ENCODE results near the gene CLEC11A. TPM values are rescaled to one million over a fixed set of nuclear protein-coding genes. Genes with fewer than 3 reads are reported as not detected.

CLEC11A gene
- total RNA-seq, 4 donors from 2014 or later: 2.6 to 11.2 (median 5.1) TPM

- no peak for DNase-seq
- no peak overlapping the region for H3K27ac ChIP-seq
- no peak for TF ChIP-seq EP300 (IDR thresholded peaks at IDR 0.05; ENCODE audit: low read depth)
- H3K9me3 ChIP-seq: no peaks in the 10 kb centered on the region
- intact Hi-C loops (cut with DNase I; ENCODE audit: low total_unique reads) (no loop called here), in situ Hi-C loops (cut with MboI; ENCODE audit: low pct_ligation_motif_present in 1 of 4, low pct_unique_long_range_greater_than_20kb in 1 of 4, low sequenced_read_pairs in 3 of 4) (no loop called here)
- 41 to 61% methylated on average over 8 to 22 of the region's 22 CpGs for WGBS, 2 donors (ENCODE audit: low coverage in 1 of 2)
- peaks cover 41% of the 10 kb centered on the region for H3K27me3 ChIP-seq
- H3K4me1 ChIP-seq: no peaks in the 10 kb centered on the region
- no peaks in the 10 kb centered on the region for H3K36me3 ChIP-seq
- no peak overlapping the region for H3K4me3 ChIP-seq
These were observed 19.0 kb upstream of the CLEC11A start for GRCh38 chr19:50703915-50704796.

- Histone ChIP-seq H3K36me3 (no peaks in the 10 kb centered on the region), H3K9me3 (no peaks in the 10 kb centered on the region), H3K27me3 (peaks cover 41% of the 10 kb centered on the region), H3K4me3 (no peak overlapping the region), H3K27ac (no peak overlapping the region), H3K4me1 (no peaks in the 10 kb centered on the region)
- no peak for DNase-seq
- in situ Hi-C loops (cut with MboI; ENCODE audit: low pct_ligation_motif_present in 1 of 4, low pct_unique_long_range_greater_than_20kb in 1 of 4, low sequenced_read_pairs in 3 of 4) (no loop called here), intact Hi-C loops (cut with DNase I; ENCODE audit: low total_unique reads) (no loop called here)
- 20 to 45% methylated on average over 1 to 9 of the region's 9 CpGs for WGBS, 2 donors (ENCODE audit: low coverage in 1 of 2)
- TF ChIP-seq POLR2AphosphoS5 (IDR thresholded peaks at IDR 0.05): no peak
- TF ChIP-seq CTCF (IDR thresholded peaks at IDR 0.05): peak in 4 of 5 experiments; percentile 22 to 38 (median 28)
These were observed 17.6 kb upstream of the CLEC11A start for GRCh38 chr19:50705422-50706019.

- no peak for TF ChIP-seq CTCF (IDR thresholded peaks at IDR 0.05)
- TF ChIP-seq POLR2AphosphoS5 (IDR thresholded peaks at IDR 0.05): no peak
- no peak for TF ChIP-seq EP300 (IDR thresholded peaks at IDR 0.05; ENCODE audit: low read depth)
- in situ Hi-C loops (cut with MboI; ENCODE audit: low pct_ligation_motif_present in 1 of 4, low pct_unique_long_range_greater_than_20kb in 1 of 4, low sequenced_read_pairs in 3 of 4): no loop called here
These were observed 16.8 kb upstream of the CLEC11A start for GRCh38 chr19:50706387-50706786.

GRCh38 chr19:50708179-50708879 is 14.8 kb upstream of the CLEC11A start:
- WGBS, 2 donors (ENCODE audit: low coverage in 1 of 2): 60 to 100% methylated on average over 4 to 12 of the region's 12 CpGs
- DNase-seq: no peak
- Histone ChIP-seq H3K4me3 (no peak overlapping the region), H3K9me3 (no peaks in the 10 kb centered on the region), H3K4me1 (no peaks in the 10 kb centered on the region), H3K27ac (no peak overlapping the region), H3K27me3 (peaks cover 18% of the 10 kb centered on the region), H3K36me3 (no peaks in the 10 kb centered on the region)
- in situ Hi-C loops (cut with MboI; ENCODE audit: low pct_ligation_motif_present in 1 of 4, low pct_unique_long_range_greater_than_20kb in 1 of 4, low sequenced_read_pairs in 3 of 4): no loop called here
- TF ChIP-seq POLR2AphosphoS5 (IDR thresholded peaks at IDR 0.05): no peak
- no peak for TF ChIP-seq CTCF (IDR thresholded peaks at IDR 0.05)
- TF ChIP-seq POLR2A (IDR thresholded peaks at IDR 0.05): no peak
- TF ChIP-seq EP300 (IDR thresholded peaks at IDR 0.05; ENCODE audit: low read depth): no peak
- intact Hi-C loops (cut with DNase I; ENCODE audit: low total_unique reads): no loop called here

More at GRCh38 chr19:50706387-50706786, 16.8 kb upstream of the CLEC11A start:
- WGBS, 2 donors (ENCODE audit: low coverage in 1 of 2): 58 to 65% methylated on average over 2 to 5 of the region's 5 CpGs
- H3K36me3 ChIP-seq: no peaks in the 10 kb centered on the region
- H3K4me1 ChIP-seq: no peaks in the 10 kb centered on the region
- no peak overlapping the region for H3K27ac ChIP-seq
- DNase-seq: no peak
- H3K27me3 ChIP-seq: peaks cover 34% of the 10 kb centered on the region
- H3K4me3 ChIP-seq: no peak overlapping the region
- intact Hi-C loops (cut with DNase I; ENCODE audit: low total_unique reads): no loop called here
- no peaks in the 10 kb centered on the region for H3K9me3 ChIP-seq
